Measurements from ENCODE around the gene MIGA2.

MIGA2 gene

GRCh38 chr9:129089246-129089645 is 52.8 kb downstream of the MIGA2 start (continued):
- TF ChIP-seq ZNF214 (tag by site-specific recombination; IDR thresholded peaks at IDR 0.05; ENCODE audit: borderline replicate concordance), result no peak

- no peak overlapping the region for H3K27ac ChIP-seq (ENCODE audit: extremely low read depth, low read depth, low read length)
- ChIA-PET POLR2A (interaction anchor here (2.8 kb wide), 1 partner anchor 13 kb away, joined by 13 read pairs; the partner anchor contains the start of gene DOLPP1), CTCF (no interaction called here)
- peak; percentile 96 for TF ChIP-seq ZNF10 (tag by site-specific recombination; IDR thresholded peaks at IDR 0.05)
- no peak for TF ChIP-seq ZEB2 (tag by site-specific recombination; IDR thresholded peaks at IDR 0.05)
- TF ChIP-seq ZNF768 (tag by site-specific recombination; IDR thresholded peaks at IDR 0.05), result no peak
- no peak for TF ChIP-seq ZNF280C (tag by site-specific recombination; IDR thresholded peaks at IDR 0.05)
- no peak for TF ChIP-seq ZNF791 (tag by site-specific recombination; IDR thresholded peaks at IDR 0.05)
- TF ChIP-seq ZNF19 (tag by site-specific recombination; IDR thresholded peaks at IDR 0.05; ENCODE audit: low read depth), result no peak
- TF ChIP-seq ZIC2 (tag by site-specific recombination; IDR thresholded peaks at IDR 0.05), result peak; percentile 48
- TF ChIP-seq ZNF449 (tag by site-specific recombination; IDR thresholded peaks at IDR 0.05), result no peak
- TF ChIP-seq ZNF670 (tag by site-specific recombination; IDR thresholded peaks at IDR 0.05; ENCODE audit: low read depth), result no peak
- TF ChIP-seq ZBTB49 (tag by site-specific recombination; IDR thresholded peaks at IDR 0.05; ENCODE audit: low read depth), result no peak
- no peak for TF ChIP-seq ZNF513 (tag by site-specific recombination; IDR thresholded peaks at IDR 0.05)
- TF ChIP-seq ZNF324 (tag by site-specific recombination; IDR thresholded peaks at IDR 0.05), result no peak
- no peak for TF ChIP-seq ZNF843 (tag by site-specific recombination; IDR thresholded peaks at IDR 0.05)
- TF ChIP-seq ZNF354C (tag by site-specific recombination; IDR thresholded peaks at IDR 0.05; ENCODE audit: borderline replicate concordance, low read depth), result no peak
- no peak for TF ChIP-seq ZNF548 (tag by site-specific recombination; IDR thresholded peaks at IDR 0.05)
- no peak for TF ChIP-seq SETDB1 (IDR thresholded peaks at IDR 0.05; ENCODE audit: insufficient read length, low read length)
- no peak for TF ChIP-seq ZNF518A (tag by site-specific recombination; conservative IDR thresholded peaks at IDR 0.05; ENCODE audit: low read depth)
- no peak for TF ChIP-seq ZNF423 (tag by site-specific recombination; IDR thresholded peaks at IDR 0.05)
- H3K9me3 ChIP-seq (ENCODE audit: control insufficient read depth, insufficient read depth, low read depth, low read length), result no peaks in the 10 kb centered on the region
- no peaks in the 10 kb centered on the region for H3K4me1 ChIP-seq (ENCODE audit: control insufficient read depth, insufficient read depth, low read length)
- H3K36me3 ChIP-seq (ENCODE audit: control insufficient read depth in 2 of 2, insufficient read depth in 1 of 2, low read length in 2 of 2), result peaks cover 0 to 41% of the 10 kb centered on the region in 2 experiments; a peak in 2 of 3 replicates
- H3K4me3 ChIP-seq (ENCODE audit: low read depth, low read length), result no peak overlapping the region
These were observed 57.4 kb downstream of the MIGA2 start for GRCh38 chr9:129093602-129094386.
